GM23338 (cell line): Measurements from ENCODE around the gene IGF1R. TPM values are rescaled to one million over a fixed set of nuclear protein-coding genes. Genes with fewer than 3 reads are reported as not detected.
A peak's percentile ranks its signal among the peaks of the same experiment; 100 is the strongest.

Experiments used
- ATAC-seq: fragments of 200-7000 bp; cut with Tn5 transposase; 3 replicates; pipeline ENCODE4 v1.9.1; 2020
- DNase-seq: peaks from one replicate; pipeline ENCODE4 v3.0.0-alpha.2; 2015; ENCODE audit warnings: low spot score
- H2AFZ ChIP-seq: fragments of 200-600 bp; sonication (generic); 2 replicates; pipeline ENCODE4 v1.8.0; 2016; ENCODE audit warnings: antibody characterized with exemption, mild to moderate bottlenecking, moderate library complexity
- H3F3A ChIP-seq: fragments of 200-600 bp; sonication (generic); replicated peaks from 2 replicates; pipeline ENCODE4 v1.8.0; 2017; ENCODE audit warnings: antibody characterized with exemption, mixed run types, low read depth
- H3K27ac ChIP-seq: fragments of 200-600 bp; sonication (generic); 2 replicates; pipeline ENCODE4 v1.6.1; 2016; ENCODE audit warnings: low read depth
- H3K27me3 ChIP-seq: fragments of 200-600 bp; sonication (generic); 2 replicates; pipeline ENCODE4 v1.8.0; 2016; ENCODE audit warnings: mild to moderate bottlenecking, mixed run types, moderate library complexity; ENCODE audit not compliant: insufficient read depth
- H3K36me3 ChIP-seq: fragments of 200-600 bp; sonication (generic); 2 replicates; pipeline ENCODE4 v1.8.0; 2016; ENCODE audit warnings: mild to moderate bottlenecking; ENCODE audit not compliant: insufficient read depth
- H3K4me1 ChIP-seq: fragments of 200-600 bp; sonication (generic); 2 replicates; pipeline ENCODE4 v1.8.0; 2016; ENCODE audit warnings: mild to moderate bottlenecking, moderate library complexity; ENCODE audit not compliant: insufficient read depth
- H3K4me2 ChIP-seq: fragments of 200-600 bp; sonication (generic); 2 replicates; pipeline ENCODE4 v1.7.1; 2017; ENCODE audit warnings: mixed run types
- H3K4me3 ChIP-seq: fragments of 200-600 bp; sonication (generic); 2 replicates; pipeline ENCODE4 v1.6.1; 2016; ENCODE audit warnings: mixed run types
- H3K79me2 ChIP-seq: fragments of 200-600 bp; sonication (generic); replicated peaks from 2 replicates; pipeline ENCODE4 v1.8.0; 2017; ENCODE audit warnings: mild to moderate bottlenecking; ENCODE audit not compliant: insufficient read depth
- H3K9me2 ChIP-seq: fragments of 200-600 bp; sonication (generic); 2 replicates; pipeline ENCODE4 v1.8.0; 2017; ENCODE audit not compliant: insufficient read depth
- H4K20me1 ChIP-seq: fragments of 200-600 bp; sonication (generic); replicated peaks from 2 replicates; pipeline ENCODE4 v1.8.0; 2017; ENCODE audit warnings: mild to moderate bottlenecking; ENCODE audit not compliant: insufficient read depth
- H3K27ac Mint-ChIP-seq: 2 replicates; pipeline ENCODE4 v1.8.0; 2020; ENCODE audit warnings: inconsistent platforms, mild to moderate bottlenecking, moderate library complexity, mixed read lengths
- H3K27me3 Mint-ChIP-seq: 3 replicates; pipeline ENCODE4 v1.8.0; 2022; ENCODE audit warnings: low read depth, mild to moderate bottlenecking, moderate library complexity, mixed read lengths, inconsistent platforms; ENCODE audit not compliant: insufficient read depth, poor library complexity
- H3K36me3 Mint-ChIP-seq: 3 replicates; pipeline ENCODE4 v1.8.0; 2021; ENCODE audit warnings: low read depth, mild to moderate bottlenecking, inconsistent platforms, moderate library complexity, mixed read lengths
- H3K4me1 Mint-ChIP-seq: 3 replicates; pipeline ENCODE4 v1.8.0; 2020; ENCODE audit warnings: mild to moderate bottlenecking, inconsistent platforms, mixed read lengths
- H3K4me3 Mint-ChIP-seq: 3 replicates; pipeline ENCODE4 v1.8.0; 2021; ENCODE audit warnings: moderate library complexity, mild to moderate bottlenecking, inconsistent platforms, mixed read lengths
- H3K9me3 Mint-ChIP-seq: 3 replicates; pipeline ENCODE4 v1.8.0; 2020; ENCODE audit warnings: moderate library complexity, mild to moderate bottlenecking, inconsistent platforms, mixed read lengths
- CREB1 ChIP-seq: fragments of 250-450 bp; sonication (Bioruptor Pico); IDR thresholded peaks from 2 replicates; pipeline ENCODE4 v1.5.0; 2020; ENCODE audit warnings: low read depth, mild to moderate bottlenecking, moderate library complexity
- EZH2 ChIP-seq: fragments of 200-600 bp; sonication (generic); IDR thresholded peaks from one replicate; pipeline ENCODE4 v1.8.0; 2017; ENCODE audit warnings: antibody characterized with exemption, mild to moderate bottlenecking, low read depth; ENCODE audit not compliant: unreplicated experiment
- EZH2phosphoT487 ChIP-seq: fragments of 200-600 bp; sonication (generic); IDR thresholded peaks from one replicate; pipeline ENCODE4 v1.8.1; 2018; ENCODE audit warnings: antibody characterized with exemption; ENCODE audit not compliant: unreplicated experiment
- JUNB ChIP-seq: IDR thresholded peaks from one replicate; pipeline ENCODE4 v1.6.1; 2016; ENCODE audit warnings: antibody characterized with exemption; ENCODE audit not compliant: unreplicated experiment
- NANOG ChIP-seq: IDR thresholded peaks from 2 replicates; pipeline ENCODE4 v1.6.1; 2016; ENCODE audit warnings: antibody characterized with exemption, borderline replicate concordance
- POLR2AphosphoS5 ChIP-seq: IDR thresholded peaks from 2 replicates; pipeline ENCODE4 v1.6.1; 2016; ENCODE audit warnings: antibody characterized with exemption, low read depth
- STAT1 ChIP-seq: IDR thresholded peaks from one replicate; pipeline ENCODE4 v1.6.1; 2016; ENCODE audit warnings: antibody characterized with exemption; ENCODE audit not compliant: unreplicated experiment
- ZNF114 ChIP-seq: fragments of 250-450 bp; sonication (Bioruptor Pico); IDR thresholded peaks from 2 replicates; pipeline ENCODE4 v1.5.0; 2020; ENCODE audit warnings: mild to moderate bottlenecking, moderate library complexity
- ZNF331 ChIP-seq: fragments of 250-450 bp; sonication (Bioruptor Pico); IDR thresholded peaks from 2 replicates; pipeline ENCODE4 v1.5.0; 2020; ENCODE audit warnings: low read depth, mild to moderate bottlenecking, moderate library complexity
- polyA plus RNA-seq: library from polyadenylated mRNA; unstranded; fragments of >200 nt; fragmentation: Nextera tagmentation; extraction: Ambion mirVana; gene quantifications from 2 replicates; pipeline ENCODE4 v1.2.1, GENCODE V29; 2016
- total RNA-seq: library from RNA; depleted of rRNA; stranded (reverse); fragments of >200 nt; shearing (Covaris generic); gene quantifications from 2 replicates; pipeline ENCODE4 v1.2.3, GENCODE V29; 2014
- TF ChIP-seq, protein P1 (sequence below), 2 experiments: fragments of 200-600 bp in 1 of 2; sonication (generic) in 1 of 2; conservative IDR thresholded peaks; 2 replicates each; pipeline versions ENCODE4 v1.5.1 to v1.6.1; 2016 to 2017; ENCODE audit warnings: antibody characterized with exemption in 2 of 2, low read depth in 2 of 2, mild to moderate bottlenecking in 2 of 2, moderate library complexity in 1 of 2
- TF ChIP-seq, protein P2 (sequence below): fragments of 250-450 bp; sonication (Bioruptor Pico); IDR thresholded peaks from 2 replicates; pipeline ENCODE4 v1.5.0; 2020; ENCODE audit warnings: mild to moderate bottlenecking, moderate library complexity
- TF ChIP-seq, protein P3 (sequence below): IDR thresholded peaks from 2 replicates; pipeline ENCODE4 v1.6.1; 2016; ENCODE audit warnings: antibody characterized with exemption
- TF ChIP-seq, protein P4 (sequence below): IDR thresholded peaks from one replicate; pipeline ENCODE4 v1.6.1; 2018; ENCODE audit warnings: antibody characterized with exemption; ENCODE audit not compliant: unreplicated experiment

IGF1R gene
- total and polyA plus RNA-seq, 2 experiments from 2014 or later = 20.4 to 92.2 TPM

DNA sequence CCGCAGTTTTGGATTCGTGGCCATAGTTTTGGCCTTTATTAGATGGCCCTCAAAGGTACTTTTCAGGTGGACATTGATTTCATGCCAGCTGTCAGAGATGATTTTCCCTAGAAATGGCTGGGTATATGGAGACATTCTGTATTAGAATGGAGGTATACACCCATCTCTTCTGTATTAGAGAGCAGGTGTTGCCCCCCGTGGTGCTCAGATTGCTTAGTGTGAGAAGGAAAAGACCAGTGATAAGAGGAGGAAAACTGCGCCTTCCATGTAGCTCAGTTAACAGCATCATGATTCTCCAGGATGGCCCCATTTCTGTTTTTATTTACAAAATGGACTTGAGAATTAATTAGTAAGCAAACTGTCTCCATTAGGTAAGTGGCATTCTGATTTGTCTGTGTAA, 145.9 kb downstream of the IGF1R start:
- Histone ChIP-seq H4K20me1 (peaks cover 63% of the 10 kb centered on the region), H3K79me2 (peaks cover 100% of the 10 kb centered on the region), H3K27ac (peak overlapping the region; percentile 46; the same call in 1 of the 2 replicates), H3K4me2 (peak overlapping the region; percentile 55; the same call in 1 of the 2 replicates), H3F3A (peaks cover 6% of the 10 kb centered on the region; the same call in 1 of the 2 replicates), H3K9me2 (no peaks in the 10 kb centered on the region), H3K27me3 (no peaks in the 10 kb centered on the region), H3K4me3 (no peak overlapping the region), H3K36me3 (no peaks in the 10 kb centered on the region), H2AFZ (no peak overlapping the region), H3K4me1 (peaks cover 92% of the 10 kb centered on the region)
- no peak for TF ChIP-seq ZNF114
- no peak for TF ChIP-seq JUNB
- TF ChIP-seq, protein P1, sequence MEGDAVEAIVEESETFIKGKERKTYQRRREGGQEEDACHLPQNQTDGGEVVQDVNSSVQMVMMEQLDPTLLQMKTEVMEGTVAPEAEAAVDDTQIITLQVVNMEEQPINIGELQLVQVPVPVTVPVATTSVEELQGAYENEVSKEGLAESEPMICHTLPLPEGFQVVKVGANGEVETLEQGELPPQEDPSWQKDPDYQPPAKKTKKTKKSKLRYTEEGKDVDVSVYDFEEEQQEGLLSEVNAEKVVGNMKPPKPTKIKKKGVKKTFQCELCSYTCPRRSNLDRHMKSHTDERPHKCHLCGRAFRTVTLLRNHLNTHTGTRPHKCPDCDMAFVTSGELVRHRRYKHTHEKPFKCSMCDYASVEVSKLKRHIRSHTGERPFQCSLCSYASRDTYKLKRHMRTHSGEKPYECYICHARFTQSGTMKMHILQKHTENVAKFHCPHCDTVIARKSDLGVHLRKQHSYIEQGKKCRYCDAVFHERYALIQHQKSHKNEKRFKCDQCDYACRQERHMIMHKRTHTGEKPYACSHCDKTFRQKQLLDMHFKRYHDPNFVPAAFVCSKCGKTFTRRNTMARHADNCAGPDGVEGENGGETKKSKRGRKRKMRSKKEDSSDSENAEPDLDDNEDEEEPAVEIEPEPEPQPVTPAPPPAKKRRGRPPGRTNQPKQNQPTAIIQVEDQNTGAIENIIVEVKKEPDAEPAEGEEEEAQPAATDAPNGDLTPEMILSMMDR (conservative IDR thresholded peaks at IDR 0.05; ENCODE audit: low read depth in 2 of 2) = no peak
- TF ChIP-seq EZH2 = no peak
- no peak for TF ChIP-seq EZH2phosphoT487
- TF ChIP-seq POLR2AphosphoS5 = no peak
- TF ChIP-seq STAT1 = no peak
- TF ChIP-seq, protein P2, sequence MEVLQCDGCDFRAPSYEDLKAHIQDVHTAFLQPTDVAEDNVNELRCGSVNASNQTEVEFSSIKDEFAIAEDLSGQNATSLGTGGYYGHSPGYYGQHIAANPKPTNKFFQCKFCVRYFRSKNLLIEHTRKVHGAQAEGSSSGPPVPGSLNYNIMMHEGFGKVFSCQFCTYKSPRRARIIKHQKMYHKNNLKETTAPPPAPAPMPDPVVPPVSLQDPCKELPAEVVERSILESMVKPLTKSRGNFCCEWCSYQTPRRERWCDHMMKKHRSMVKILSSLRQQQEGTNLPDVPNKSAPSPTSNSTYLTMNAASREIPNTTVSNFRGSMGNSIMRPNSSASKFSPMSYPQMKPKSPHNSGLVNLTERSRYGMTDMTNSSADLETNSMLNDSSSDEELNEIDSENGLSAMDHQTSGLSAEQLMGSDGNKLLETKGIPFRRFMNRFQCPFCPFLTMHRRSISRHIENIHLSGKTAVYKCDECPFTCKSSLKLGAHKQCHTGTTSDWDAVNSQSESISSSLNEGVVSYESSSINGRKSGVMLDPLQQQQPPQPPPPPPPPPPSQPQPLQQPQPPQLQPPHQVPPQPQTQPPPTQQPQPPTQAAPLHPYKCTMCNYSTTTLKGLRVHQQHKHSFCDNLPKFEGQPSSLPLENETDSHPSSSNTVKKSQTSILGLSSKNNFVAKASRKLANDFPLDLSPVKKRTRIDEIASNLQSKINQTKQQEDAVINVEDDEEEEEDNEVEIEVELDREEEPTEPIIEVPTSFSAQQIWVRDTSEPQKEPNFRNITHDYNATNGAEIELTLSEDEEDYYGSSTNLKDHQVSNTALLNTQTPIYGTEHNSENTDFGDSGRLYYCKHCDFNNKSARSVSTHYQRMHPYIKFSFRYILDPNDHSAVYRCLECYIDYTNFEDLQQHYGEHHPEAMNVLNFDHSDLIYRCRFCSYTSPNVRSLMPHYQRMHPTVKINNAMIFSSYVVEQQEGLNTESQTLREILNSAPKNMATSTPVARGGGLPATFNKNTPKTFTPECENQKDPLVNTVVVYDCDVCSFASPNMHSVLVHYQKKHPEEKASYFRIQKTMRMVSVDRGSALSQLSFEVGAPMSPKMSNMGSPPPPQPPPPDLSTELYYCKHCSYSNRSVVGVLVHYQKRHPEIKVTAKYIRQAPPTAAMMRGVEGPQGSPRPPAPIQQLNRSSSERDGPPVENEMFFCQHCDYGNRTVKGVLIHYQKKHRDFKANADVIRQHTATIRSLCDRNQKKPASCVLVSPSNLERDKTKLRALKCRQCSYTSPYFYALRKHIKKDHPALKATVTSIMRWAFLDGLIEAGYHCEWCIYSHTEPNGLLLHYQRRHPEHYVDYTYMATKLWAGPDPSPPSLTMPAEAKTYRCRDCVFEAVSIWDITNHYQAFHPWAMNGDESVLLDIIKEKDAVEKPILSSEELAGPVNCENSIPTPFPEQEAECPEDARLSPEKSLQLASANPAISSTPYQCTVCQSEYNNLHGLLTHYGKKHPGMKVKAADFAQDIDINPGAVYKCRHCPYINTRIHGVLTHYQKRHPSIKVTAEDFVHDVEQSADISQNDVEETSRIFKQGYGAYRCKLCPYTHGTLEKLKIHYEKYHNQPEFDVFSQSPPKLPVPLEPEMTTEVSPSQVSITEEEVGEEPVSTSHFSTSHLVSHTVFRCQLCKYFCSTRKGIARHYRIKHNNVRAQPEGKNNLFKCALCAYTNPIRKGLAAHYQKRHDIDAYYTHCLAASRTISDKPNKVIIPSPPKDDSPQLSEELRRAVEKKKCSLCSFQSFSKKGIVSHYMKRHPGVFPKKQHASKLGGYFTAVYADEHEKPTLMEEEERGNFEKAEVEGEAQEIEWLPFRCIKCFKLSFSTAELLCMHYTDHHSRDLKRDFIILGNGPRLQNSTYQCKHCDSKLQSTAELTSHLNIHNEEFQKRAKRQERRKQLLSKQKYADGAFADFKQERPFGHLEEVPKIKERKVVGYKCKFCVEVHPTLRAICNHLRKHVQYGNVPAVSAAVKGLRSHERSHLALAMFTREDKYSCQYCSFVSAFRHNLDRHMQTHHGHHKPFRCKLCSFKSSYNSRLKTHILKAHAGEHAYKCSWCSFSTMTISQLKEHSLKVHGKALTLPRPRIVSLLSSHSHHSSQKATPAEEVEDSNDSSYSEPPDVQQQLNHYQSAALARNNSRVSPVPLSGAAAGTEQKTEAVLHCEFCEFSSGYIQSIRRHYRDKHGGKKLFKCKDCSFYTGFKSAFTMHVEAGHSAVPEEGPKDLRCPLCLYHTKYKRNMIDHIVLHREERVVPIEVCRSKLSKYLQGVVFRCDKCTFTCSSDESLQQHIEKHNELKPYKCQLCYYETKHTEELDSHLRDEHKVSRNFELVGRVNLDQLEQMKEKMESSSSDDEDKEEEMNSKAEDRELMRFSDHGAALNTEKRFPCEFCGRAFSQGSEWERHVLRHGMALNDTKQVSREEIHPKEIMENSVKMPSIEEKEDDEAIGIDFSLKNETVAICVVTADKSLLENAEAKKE (CRISPR knock-in tag) = no peak
- no peak for TF ChIP-seq CREB1 (CRISPR knock-in tag)
- TF ChIP-seq ZNF331 (CRISPR knock-in tag) = no peak
- TF ChIP-seq, protein P3, sequence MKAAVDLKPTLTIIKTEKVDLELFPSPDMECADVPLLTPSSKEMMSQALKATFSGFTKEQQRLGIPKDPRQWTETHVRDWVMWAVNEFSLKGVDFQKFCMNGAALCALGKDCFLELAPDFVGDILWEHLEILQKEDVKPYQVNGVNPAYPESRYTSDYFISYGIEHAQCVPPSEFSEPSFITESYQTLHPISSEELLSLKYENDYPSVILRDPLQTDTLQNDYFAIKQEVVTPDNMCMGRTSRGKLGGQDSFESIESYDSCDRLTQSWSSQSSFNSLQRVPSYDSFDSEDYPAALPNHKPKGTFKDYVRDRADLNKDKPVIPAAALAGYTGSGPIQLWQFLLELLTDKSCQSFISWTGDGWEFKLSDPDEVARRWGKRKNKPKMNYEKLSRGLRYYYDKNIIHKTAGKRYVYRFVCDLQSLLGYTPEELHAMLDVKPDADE = no peak
- TF ChIP-seq, protein P4, sequence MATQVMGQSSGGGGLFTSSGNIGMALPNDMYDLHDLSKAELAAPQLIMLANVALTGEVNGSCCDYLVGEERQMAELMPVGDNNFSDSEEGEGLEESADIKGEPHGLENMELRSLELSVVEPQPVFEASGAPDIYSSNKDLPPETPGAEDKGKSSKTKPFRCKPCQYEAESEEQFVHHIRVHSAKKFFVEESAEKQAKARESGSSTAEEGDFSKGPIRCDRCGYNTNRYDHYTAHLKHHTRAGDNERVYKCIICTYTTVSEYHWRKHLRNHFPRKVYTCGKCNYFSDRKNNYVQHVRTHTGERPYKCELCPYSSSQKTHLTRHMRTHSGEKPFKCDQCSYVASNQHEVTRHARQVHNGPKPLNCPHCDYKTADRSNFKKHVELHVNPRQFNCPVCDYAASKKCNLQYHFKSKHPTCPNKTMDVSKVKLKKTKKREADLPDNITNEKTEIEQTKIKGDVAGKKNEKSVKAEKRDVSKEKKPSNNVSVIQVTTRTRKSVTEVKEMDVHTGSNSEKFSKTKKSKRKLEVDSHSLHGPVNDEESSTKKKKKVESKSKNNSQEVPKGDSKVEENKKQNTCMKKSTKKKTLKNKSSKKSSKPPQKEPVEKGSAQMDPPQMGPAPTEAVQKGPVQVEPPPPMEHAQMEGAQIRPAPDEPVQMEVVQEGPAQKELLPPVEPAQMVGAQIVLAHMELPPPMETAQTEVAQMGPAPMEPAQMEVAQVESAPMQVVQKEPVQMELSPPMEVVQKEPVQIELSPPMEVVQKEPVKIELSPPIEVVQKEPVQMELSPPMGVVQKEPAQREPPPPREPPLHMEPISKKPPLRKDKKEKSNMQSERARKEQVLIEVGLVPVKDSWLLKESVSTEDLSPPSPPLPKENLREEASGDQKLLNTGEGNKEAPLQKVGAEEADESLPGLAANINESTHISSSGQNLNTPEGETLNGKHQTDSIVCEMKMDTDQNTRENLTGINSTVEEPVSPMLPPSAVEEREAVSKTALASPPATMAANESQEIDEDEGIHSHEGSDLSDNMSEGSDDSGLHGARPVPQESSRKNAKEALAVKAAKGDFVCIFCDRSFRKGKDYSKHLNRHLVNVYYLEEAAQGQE = no peak
- TF ChIP-seq NANOG = no peak
- peaks cover 24% of the 10 kb centered on the region for H3K27me3 Mint-ChIP-seq
- no peak for DNase-seq
- H3K4me1 Mint-ChIP-seq = peaks cover 91% of the 10 kb centered on the region
- H3K4me3 Mint-ChIP-seq = no peak overlapping the region
- no peaks in the 10 kb centered on the region for H3K36me3 Mint-ChIP-seq
- no peak overlapping the region for H3K27ac Mint-ChIP-seq
- no peaks in the 10 kb centered on the region for H3K9me3 Mint-ChIP-seq
- no peak for ATAC-seq
